ENCODE measurements around the gene ZCCHC17. TPM values are rescaled to one million over a fixed set of nuclear protein-coding genes. Genes with fewer than 3 reads are reported as not detected.
"Not testable (repeated sequence)": the region's sequence is repeated elsewhere in the genome, so short reads cannot be mapped to it uniquely, and the experiment has no call there.

ZCCHC17 gene
- total RNA-seq, 1 donor from 2014 or later = 27.5 TPM

DNA sequence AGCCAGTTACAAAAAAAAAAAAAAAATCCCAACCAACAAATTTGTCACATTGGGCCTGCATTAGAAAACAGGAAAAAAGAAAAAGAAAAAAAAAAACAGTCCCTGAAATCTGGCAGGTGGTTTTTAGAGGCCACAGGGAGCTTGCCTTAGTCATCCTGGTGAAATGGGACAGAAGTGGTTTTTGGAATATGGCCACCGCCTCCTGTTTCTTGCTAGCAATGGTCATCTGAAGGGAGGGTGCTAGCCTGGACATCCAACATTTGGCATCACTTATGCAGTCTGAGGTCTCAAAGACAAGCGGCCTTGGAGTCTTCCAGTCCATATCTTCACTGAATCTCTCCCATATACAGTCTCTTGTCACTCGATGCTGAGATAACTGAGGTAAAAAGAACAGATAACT, 37.1 kb upstream of the ZCCHC17 start:
- H3K4me1 Mint-ChIP-seq (ENCODE audit: unreplicated experiment) = no peaks in the 10 kb centered on the region
- H3K9me3 Mint-ChIP-seq (ENCODE audit: unreplicated experiment) = no peaks in the 10 kb centered on the region
- H3K36me3 Mint-ChIP-seq (ENCODE audit: low read depth, unreplicated experiment) = peaks cover 16% of the 10 kb centered on the region
- H3K27me3 Mint-ChIP-seq (ENCODE audit: unreplicated experiment) = peaks cover 2% of the 10 kb centered on the region
- no peak overlapping the region for H3K27ac Mint-ChIP-seq (ENCODE audit: unreplicated experiment)
- no peak for DNase-seq (ENCODE audit: low spot score)
- no peak overlapping the region for H3K4me3 Mint-ChIP-seq (ENCODE audit: unreplicated experiment)
- TF ChIP-seq, protein P1, sequence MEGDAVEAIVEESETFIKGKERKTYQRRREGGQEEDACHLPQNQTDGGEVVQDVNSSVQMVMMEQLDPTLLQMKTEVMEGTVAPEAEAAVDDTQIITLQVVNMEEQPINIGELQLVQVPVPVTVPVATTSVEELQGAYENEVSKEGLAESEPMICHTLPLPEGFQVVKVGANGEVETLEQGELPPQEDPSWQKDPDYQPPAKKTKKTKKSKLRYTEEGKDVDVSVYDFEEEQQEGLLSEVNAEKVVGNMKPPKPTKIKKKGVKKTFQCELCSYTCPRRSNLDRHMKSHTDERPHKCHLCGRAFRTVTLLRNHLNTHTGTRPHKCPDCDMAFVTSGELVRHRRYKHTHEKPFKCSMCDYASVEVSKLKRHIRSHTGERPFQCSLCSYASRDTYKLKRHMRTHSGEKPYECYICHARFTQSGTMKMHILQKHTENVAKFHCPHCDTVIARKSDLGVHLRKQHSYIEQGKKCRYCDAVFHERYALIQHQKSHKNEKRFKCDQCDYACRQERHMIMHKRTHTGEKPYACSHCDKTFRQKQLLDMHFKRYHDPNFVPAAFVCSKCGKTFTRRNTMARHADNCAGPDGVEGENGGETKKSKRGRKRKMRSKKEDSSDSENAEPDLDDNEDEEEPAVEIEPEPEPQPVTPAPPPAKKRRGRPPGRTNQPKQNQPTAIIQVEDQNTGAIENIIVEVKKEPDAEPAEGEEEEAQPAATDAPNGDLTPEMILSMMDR (IDR thresholded peaks at IDR 0.05; ENCODE audit: unreplicated experiment) = no peak

DNA sequence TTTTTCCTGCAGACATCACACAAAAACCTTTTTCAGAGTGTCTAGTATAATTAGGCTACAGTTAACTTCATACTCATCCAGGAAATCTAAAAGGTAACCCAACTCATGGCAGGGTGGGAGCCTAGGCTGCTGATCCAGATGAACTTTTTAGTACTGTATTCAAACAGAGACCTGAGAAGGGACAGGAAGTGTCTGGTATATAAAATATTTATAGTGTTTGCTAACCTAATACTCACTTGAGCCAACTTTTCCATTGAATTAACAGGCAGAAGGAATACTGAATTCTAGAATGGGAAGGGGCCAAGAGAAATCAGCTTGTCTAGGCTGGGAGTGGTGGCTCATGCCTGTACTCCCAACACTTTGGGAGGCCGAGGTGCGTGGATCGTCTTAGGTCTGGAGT, 34.9 kb upstream of the ZCCHC17 start:
- no peak overlapping the region for H3K27ac Mint-ChIP-seq (ENCODE audit: unreplicated experiment)
- no peaks in the 10 kb centered on the region for H3K4me1 Mint-ChIP-seq (ENCODE audit: unreplicated experiment)
- peaks cover 19% of the 10 kb centered on the region for H3K36me3 Mint-ChIP-seq (ENCODE audit: low read depth, unreplicated experiment)
- H3K27me3 Mint-ChIP-seq (ENCODE audit: unreplicated experiment) = no peaks in the 10 kb centered on the region
- TF ChIP-seq, protein P1 (IDR thresholded peaks at IDR 0.05; ENCODE audit: unreplicated experiment) = no peak
- H3K9me3 Mint-ChIP-seq (ENCODE audit: unreplicated experiment) = no peaks in the 10 kb centered on the region
- H3K4me3 Mint-ChIP-seq (ENCODE audit: unreplicated experiment) = no peak overlapping the region
- DNase-seq (ENCODE audit: low spot score) = no peak

DNA sequence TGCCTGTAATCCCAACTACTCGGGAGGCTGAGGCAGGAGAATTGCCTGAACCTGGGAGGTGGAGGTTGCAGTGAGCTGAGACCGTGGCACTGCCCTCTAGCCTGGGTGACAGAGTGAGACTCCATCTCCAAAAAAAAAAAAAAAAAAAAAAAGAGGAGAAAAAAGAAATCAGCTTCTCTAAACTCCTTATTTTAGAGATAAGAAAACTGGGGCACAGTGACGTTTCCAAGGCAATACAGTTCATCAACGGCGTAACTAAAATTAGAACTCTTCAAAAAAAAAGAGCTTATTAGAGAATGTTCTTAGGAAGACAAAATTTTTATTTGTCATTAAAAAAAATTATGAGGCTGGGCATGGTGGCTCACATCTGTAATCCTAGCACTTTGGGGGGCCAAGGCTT, 34.4 kb upstream of the ZCCHC17 start:
- H3K36me3 Mint-ChIP-seq (ENCODE audit: low read depth, unreplicated experiment) = peaks cover 22% of the 10 kb centered on the region
- H3K27me3 Mint-ChIP-seq (ENCODE audit: unreplicated experiment); DNase-seq (ENCODE audit: low spot score); H3K27ac Mint-ChIP-seq (ENCODE audit: unreplicated experiment); H3K4me1 Mint-ChIP-seq (ENCODE audit: unreplicated experiment); H3K4me3 Mint-ChIP-seq (ENCODE audit: unreplicated experiment); H3K9me3 Mint-ChIP-seq (ENCODE audit: unreplicated experiment): not testable (repeated sequence)

DNA sequence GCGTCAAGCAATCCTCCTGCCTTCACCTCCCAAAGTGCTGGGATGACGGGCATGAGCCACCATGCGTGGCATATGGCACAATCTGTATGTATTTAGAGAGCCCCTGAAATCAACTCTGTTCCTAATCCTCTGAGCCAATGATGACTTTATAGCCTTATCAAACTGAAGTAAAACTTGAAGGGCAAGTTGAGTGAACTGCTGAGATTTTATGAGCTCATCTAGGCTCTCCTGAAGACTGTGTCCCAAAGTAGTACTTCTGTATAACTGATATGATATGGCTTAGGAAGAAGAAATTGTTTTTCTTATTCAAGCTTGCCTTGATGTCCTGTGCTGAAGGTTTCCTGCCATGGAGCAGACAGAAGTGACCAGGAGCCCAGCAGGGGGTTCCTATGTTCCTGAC, 33.4 kb upstream of the ZCCHC17 start:
- Mint-ChIP-seq H3K36me3 (ENCODE audit: low read depth, unreplicated experiment) (peaks cover 19% of the 10 kb centered on the region), H3K27ac (ENCODE audit: unreplicated experiment) (no peak overlapping the region), H3K27me3 (ENCODE audit: unreplicated experiment) (no peaks in the 10 kb centered on the region), H3K9me3 (ENCODE audit: unreplicated experiment) (no peaks in the 10 kb centered on the region), H3K4me3 (ENCODE audit: unreplicated experiment) (no peak overlapping the region), H3K4me1 (ENCODE audit: unreplicated experiment) (no peaks in the 10 kb centered on the region)
- DNase-seq (ENCODE audit: low spot score) = no peak
- TF ChIP-seq, protein P1 (IDR thresholded peaks at IDR 0.05; ENCODE audit: unreplicated experiment) = no peak

DNA sequence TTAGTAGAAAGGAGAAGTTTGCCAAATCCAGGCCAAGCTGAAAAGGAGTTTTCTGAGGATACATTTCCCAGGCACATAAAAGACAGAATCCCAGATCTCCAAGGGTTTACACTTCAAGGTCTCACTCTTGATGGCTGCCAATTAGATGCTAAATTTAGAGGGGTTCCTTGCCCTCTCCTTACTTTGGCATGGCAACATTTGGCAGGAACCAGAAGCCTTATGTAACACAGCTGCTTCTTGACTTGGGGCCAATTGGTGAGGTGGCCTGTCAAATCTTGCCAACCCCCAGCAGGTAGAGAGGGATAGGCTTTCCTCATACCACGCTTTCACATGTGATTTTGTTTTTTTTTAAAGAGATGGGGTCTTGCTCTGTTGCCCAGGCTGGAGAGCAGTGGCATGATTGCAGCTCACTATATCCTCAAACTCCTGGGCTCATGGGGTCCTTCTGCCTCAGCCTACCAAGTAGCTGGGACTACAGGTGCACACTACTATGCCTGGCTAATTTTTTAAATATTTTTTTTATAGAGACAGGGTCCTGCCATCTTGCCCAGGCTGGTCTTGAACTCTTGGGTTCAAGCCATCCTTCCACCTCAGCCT, 31.9 kb upstream of the ZCCHC17 start:
- H3K4me1 Mint-ChIP-seq (ENCODE audit: unreplicated experiment) = no peaks in the 10 kb centered on the region
- no peaks in the 10 kb centered on the region for H3K9me3 Mint-ChIP-seq (ENCODE audit: unreplicated experiment)
- DNase-seq (ENCODE audit: low spot score) = no peak
- no peak overlapping the region for H3K27ac Mint-ChIP-seq (ENCODE audit: unreplicated experiment)
- TF ChIP-seq, protein P1 (IDR thresholded peaks at IDR 0.05; ENCODE audit: unreplicated experiment) = no peak
- no peaks in the 10 kb centered on the region for H3K27me3 Mint-ChIP-seq (ENCODE audit: unreplicated experiment)
- no peak overlapping the region for H3K4me3 Mint-ChIP-seq (ENCODE audit: unreplicated experiment)
- peaks cover 21% of the 10 kb centered on the region for H3K36me3 Mint-ChIP-seq (ENCODE audit: low read depth, unreplicated experiment)

Data from endothelial cell (in vitro differentiated cells).